WI38 (cell line): ENCODE measurements around the gene CRAMP1.

Experiments used
- H3K4me3 ChIP-seq: 2 replicates; pipeline ENCODE4 v1.5.1; 2011; ENCODE audit warnings: low read depth, mild to moderate bottlenecking, control low read depth, low read length
- TF ChIP-seq, protein P1 (sequence below): IDR thresholded peaks from 2 replicates; pipeline ENCODE4 v1.5.1; 2012; ENCODE audit warnings: low read depth, mild to moderate bottlenecking, control low read depth, low read length

The CRAMP1 gene

DNA sequence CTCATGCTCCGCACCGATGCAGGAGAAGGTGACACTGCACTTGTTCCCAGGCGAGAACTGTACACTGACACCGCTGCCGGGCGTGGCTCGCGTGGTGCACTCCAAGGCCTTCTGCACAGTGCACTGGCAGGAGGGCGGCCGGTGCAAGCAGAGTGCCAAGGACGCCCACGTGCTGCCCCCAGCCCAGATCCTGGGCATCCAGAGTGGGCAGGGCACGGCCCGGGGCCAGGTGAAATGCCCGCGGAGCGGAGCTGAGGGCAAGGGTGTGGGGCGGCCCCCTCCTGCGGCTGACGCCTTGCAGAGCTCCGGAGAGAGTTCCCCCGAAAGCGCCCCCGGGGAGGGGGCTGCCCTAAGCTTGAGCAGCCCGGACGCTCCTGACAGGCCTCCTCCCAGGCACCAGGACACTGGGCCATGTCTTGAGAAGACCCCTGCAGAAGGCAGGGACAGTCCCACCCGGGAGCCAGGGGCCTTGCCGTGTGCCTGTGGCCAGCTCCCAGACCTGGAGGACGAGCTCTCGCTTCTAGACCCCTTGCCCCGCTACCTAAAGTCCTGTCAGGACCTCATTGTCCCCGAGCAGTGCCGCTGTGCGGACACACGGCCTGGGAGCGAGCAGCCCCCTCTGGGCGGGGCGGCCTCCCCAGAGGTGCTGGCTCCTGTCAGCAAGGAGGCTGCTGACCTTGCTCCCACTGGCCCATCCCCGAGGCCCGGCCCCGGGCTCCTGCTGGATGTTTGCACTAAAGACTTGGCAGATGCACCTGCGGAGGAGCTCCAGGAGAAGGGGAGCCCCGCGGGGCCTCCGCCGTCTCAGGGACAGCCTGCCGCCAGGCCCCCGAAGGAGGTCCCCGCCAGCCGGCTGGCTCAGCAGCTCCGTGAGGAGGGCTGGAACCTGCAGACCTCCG, 44.0 kb downstream of the CRAMP1 start:
- no peak overlapping the region for H3K4me3 ChIP-seq
- TF ChIP-seq, protein P1, sequence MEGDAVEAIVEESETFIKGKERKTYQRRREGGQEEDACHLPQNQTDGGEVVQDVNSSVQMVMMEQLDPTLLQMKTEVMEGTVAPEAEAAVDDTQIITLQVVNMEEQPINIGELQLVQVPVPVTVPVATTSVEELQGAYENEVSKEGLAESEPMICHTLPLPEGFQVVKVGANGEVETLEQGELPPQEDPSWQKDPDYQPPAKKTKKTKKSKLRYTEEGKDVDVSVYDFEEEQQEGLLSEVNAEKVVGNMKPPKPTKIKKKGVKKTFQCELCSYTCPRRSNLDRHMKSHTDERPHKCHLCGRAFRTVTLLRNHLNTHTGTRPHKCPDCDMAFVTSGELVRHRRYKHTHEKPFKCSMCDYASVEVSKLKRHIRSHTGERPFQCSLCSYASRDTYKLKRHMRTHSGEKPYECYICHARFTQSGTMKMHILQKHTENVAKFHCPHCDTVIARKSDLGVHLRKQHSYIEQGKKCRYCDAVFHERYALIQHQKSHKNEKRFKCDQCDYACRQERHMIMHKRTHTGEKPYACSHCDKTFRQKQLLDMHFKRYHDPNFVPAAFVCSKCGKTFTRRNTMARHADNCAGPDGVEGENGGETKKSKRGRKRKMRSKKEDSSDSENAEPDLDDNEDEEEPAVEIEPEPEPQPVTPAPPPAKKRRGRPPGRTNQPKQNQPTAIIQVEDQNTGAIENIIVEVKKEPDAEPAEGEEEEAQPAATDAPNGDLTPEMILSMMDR: no peak

DNA sequence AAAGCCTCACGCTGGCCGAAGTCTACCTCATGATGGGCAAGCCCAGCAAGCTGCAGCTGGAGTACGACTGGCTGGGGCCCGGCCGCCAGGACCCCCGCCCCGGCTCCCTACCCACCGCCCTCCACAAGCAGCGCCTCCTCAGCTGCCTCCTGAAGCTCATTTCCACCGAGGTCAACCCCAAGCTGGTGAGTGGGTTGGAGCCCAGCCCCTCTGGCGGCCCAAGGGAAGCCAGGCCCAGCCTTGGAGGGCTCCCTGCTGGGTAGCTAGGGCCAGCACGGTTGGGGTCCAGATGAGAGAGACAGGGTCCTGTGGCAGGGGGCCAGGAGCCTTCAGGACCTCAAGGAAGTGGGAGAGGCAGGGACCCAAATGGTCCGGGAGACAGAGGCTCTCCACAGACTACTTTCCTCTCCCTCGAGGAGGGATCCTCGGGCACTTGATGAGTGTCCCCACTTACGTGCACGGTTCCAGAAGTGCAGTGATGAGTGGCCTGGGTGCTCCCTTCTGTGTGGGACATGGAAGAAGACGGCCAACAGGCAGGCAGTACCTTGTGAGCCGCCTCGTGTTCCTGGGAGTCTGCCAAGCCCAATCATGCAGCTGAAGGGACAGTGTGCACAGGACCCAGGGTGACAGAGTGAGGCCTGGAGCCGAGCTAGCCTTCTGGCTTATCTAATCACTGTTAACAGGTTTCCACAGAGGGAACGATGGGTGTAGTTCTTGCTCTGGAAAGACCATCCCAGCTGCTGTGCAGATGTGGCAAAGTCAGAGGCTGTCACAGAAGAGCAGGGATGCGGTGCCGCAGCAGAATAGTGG, 44.9 kb downstream of the CRAMP1 start:
- H3K4me3 ChIP-seq: no peak overlapping the region
- TF ChIP-seq, protein P1: no peak

DNA sequence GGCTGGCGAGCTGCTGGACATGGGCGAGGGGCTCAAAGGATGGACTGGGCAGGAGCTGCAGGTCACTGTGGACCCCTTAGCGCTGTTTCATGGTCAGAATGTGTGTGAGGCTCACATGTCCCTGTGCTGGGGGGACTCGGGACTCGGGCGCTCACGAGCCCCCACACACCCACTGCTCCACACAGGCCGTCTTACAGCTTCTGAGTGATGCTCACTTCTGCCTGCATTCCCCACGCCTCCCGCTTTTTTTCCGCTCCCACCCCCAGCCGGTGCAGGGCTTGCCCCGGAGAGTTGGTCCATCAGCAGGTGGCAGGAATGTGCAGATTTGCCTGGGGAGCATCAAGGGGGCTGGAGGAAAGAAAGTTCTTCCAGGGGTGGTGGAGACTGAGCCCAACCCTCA, 45.7 kb downstream of the CRAMP1 start:
- no peak overlapping the region for H3K4me3 ChIP-seq
- TF ChIP-seq, protein P1: no peak

- TF ChIP-seq, protein P1: no peak
- H3K4me3 ChIP-seq: no peak overlapping the region
Observed at GRCh38 chr16:1659031-1659430, 46.9 kb downstream of the CRAMP1 start.

DNA sequence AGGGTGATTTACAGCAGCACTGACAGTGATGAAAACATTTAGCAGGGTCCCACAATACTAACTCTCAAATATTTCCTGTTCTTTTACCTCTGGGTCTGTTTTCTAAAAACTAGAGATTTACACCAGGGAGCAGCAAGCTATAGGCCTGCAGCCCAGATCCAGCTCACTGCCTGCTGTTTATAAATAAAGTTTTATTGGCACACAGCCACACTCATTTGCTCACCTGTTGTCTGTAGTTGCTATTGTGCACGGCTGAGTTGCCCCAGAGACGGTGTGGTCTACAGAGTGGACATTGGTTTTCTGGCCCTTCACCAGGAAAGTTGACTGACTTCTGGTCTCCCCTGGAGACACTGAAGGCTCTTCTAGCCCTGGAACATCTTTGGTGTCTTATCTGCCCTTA, 49.7 kb downstream of the CRAMP1 start:
- no peak overlapping the region for H3K4me3 ChIP-seq
- TF ChIP-seq, protein P1: no peak

DNA sequence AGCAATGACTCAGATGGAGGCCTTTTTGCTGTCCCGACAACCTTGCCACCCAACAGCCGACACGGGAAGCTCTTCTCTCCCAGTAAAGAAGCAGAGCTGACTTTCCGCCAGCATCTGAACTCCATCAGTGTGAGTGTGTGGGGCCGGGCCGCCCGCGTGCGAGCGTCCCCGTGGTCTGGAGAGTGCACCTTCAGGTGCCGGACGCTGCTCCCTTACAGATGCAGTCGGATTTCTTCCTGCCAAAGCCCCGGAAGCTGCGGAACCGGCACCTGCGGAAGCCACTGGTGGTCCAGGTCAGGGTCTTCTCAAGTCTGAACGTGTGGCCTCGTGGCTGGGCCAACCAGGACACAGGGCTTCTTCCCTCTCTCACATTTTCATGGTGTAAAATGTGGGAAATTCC, 50.4 kb downstream of the CRAMP1 start:
- TF ChIP-seq, protein P1: no peak
- H3K4me3 ChIP-seq: no peak overlapping the region

DNA sequence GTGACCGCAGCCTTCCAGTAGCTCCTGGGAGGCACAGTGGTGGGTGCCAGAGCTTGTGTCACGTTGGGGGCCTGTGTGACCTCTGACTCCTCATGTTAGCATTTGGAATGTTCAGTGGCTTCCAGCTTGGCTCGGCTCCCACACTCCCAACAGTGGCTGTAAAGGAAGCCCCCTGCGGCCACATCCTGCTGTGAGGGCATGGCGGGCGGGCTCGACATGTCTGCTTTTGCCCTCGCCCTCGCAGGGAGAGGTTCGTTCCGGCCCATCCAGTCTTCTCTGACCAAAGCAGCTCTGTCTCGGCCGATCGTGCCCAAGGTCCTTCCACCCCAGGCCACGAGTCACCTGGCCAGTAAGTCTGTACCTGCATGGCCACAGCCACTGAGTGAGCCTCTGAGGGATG, 53.7 kb downstream of the CRAMP1 start:
- TF ChIP-seq, protein P1: no peak
- no peak overlapping the region for H3K4me3 ChIP-seq
